ENCODE data around the gene OR13C3.
"Not testable (repeated sequence)": the region's sequence is repeated elsewhere in the genome, so short reads cannot be mapped to it uniquely, and the experiment has no call there.

OR13C3 gene

GRCh38 chr9:104536756-104537155 is at the start of gene OR13C3:
Gene OR13C3 (minus strand): TSS chr9:104536856. CDS start chr9:104536723, 133 bp downstream.
- no peak for DNase-seq (ENCODE audit: low read depth, low spot score)

GRCh38 chr9:104580562-104580961 is 43.9 kb upstream of the OR13C3 start:
- no peak for DNase-seq (ENCODE audit: low read depth, low spot score)

- no peak for DNase-seq (ENCODE audit: low read depth, low spot score)
These were observed 40.6 kb upstream of the OR13C3 start for GRCh38 chr9:104577263-104577662.

- DNase-seq (ENCODE audit: low read depth, low spot score), result no peak
These were observed 38.8 kb upstream of the OR13C3 start for GRCh38 chr9:104575456-104575855.

- no peak for DNase-seq (ENCODE audit: low read depth, low spot score)
These were observed 36.0 kb upstream of the OR13C3 start for GRCh38 chr9:104572612-104573011.

- no peak for DNase-seq (ENCODE audit: low read depth, low spot score)
These were observed 32.2 kb upstream of the OR13C3 start, which contains the start of gene OR13C8 for GRCh38 chr9:104568868-104569267. Gene OR13C8 (plus strand): TSS chr9:104569168. CDS start chr9:104569168, 0 bp downstream.

- no peak for DNase-seq (ENCODE audit: low read depth, low spot score)
These were observed 27.7 kb upstream of the OR13C3 start for GRCh38 chr9:104564358-104564757.

GRCh38 chr9:104556830-104557634 is 20.4 kb upstream of the OR13C3 start:
- DNase-seq (ENCODE audit: low read depth, low spot score), result no peak

- DNase-seq (ENCODE audit: low read depth, low spot score), result no peak
These were observed 18.9 kb upstream of the OR13C3 start for GRCh38 chr9:104555521-104555920.

GRCh38 chr9:104553261-104553660 is 16.6 kb upstream of the OR13C3 start:
- DNase-seq (ENCODE audit: low read depth, low spot score), result no peak

- no peak for DNase-seq (ENCODE audit: low read depth, low spot score)
These were observed 8.0 kb upstream of the OR13C3 start for GRCh38 chr9:104544644-104545043.

GRCh38 chr9:104539275-104539674 is 2.6 kb upstream of the OR13C3 start:
- no peak for DNase-seq (ENCODE audit: low read depth, low spot score)

- DNase-seq (ENCODE audit: low read depth, low spot score), result no peak
These were observed 9.5 kb downstream of the OR13C3 start, which contains the start of gene OR13C4 for GRCh38 chr9:104527109-104527508. Gene OR13C4 (minus strand): TSS chr9:104527209. CDS start chr9:104527209, 0 bp downstream.

GRCh38 chr9:104520241-104520640 is 16.4 kb downstream of the OR13C3 start:
- not testable (repeated sequence) for DNase-seq (ENCODE audit: low read depth, low spot score)

GRCh38 chr9:104514901-104515300 is 21.8 kb downstream of the OR13C3 start:
- no peak for DNase-seq (ENCODE audit: low read depth, low spot score)

- no peak for DNase-seq (ENCODE audit: low read depth, low spot score)
These were observed 30.1 kb downstream of the OR13C3 start for GRCh38 chr9:104506565-104506964.

GRCh38 chr9:104503963-104504362 is 32.7 kb downstream of the OR13C3 start, which contains the start of gene OR13F1:
Gene OR13F1 (plus strand): TSS chr9:104504263. CDS start chr9:104504263, 0 bp downstream.
- no peak for DNase-seq (ENCODE audit: low read depth, low spot score)

- no peak for DNase-seq (ENCODE audit: low read depth, low spot score)
These were observed 33.2 kb downstream of the OR13C3 start for GRCh38 chr9:104503440-104503839.

GRCh38 chr9:104494808-104495207 is 41.8 kb downstream of the OR13C3 start:
- no peak for DNase-seq (ENCODE audit: low read depth, low spot score)

Data from smooth muscle cell of the brain vasculature (primary cell).